OCI-LY3 (cell line): ENCODE data around the gene RGS16.
A peak's percentile ranks its signal among the peaks of the same experiment; 100 is the strongest.

Experiments used
- H2AFZ ChIP-seq: fragments of 200-600, 300-600 bp; shearing (Covaris generic); 2 replicates; pipeline ENCODE4 v1.6.0; 2014; ENCODE audit warnings: antibody characterized with exemption, low read depth, low read length
- H3K27ac ChIP-seq: fragments of 200-600, 300-600 bp; sonication (generic); 2 replicates; pipeline ENCODE4 v1.5.1; 2014; ENCODE audit warnings: mild to moderate bottlenecking, low read length, moderate library complexity, mixed read lengths
- H3K27me3 ChIP-seq: fragments of 200-600, 300-600 bp; sonication (generic); 2 replicates; pipeline ENCODE4 v1.6.1; 2014; ENCODE audit warnings: low read depth, low read length, mixed read lengths
- H3K36me3 ChIP-seq: fragments of 200-600, 300-600 bp; sonication (generic); replicated peaks from 2 replicates; pipeline ENCODE3; 2014; ENCODE audit warnings: low read depth, low read length, mixed read lengths
- H3K4me1 ChIP-seq: fragments of 300-600, 200-600 bp; sonication (generic); 2 replicates; pipeline ENCODE4 v1.6.1; 2014; ENCODE audit warnings: low read length, mixed read lengths
- H3K4me2 ChIP-seq: fragments of 200-600, 300-600 bp; sonication (generic); 2 replicates; pipeline ENCODE4 v1.6.1; 2014; ENCODE audit warnings: low read length, mixed read lengths
- H3K4me3 ChIP-seq: fragments of 300-600, 200-600 bp; sonication (generic); 2 replicates; pipeline ENCODE4 v1.5.1; 2014; ENCODE audit warnings: antibody characterized with exemption, mild to moderate bottlenecking, low read length, moderate library complexity
- H3K79me2 ChIP-seq: fragments of 300-600, 200-600 bp; shearing (Covaris generic); 2 replicates; pipeline ENCODE4 v1.6.1; 2014; ENCODE audit warnings: mild to moderate bottlenecking, low read length, mixed read lengths
- H3K9ac ChIP-seq: fragments of 300-600, 200-600 bp; shearing (Covaris generic); 2 replicates; pipeline ENCODE4 v1.6.0; 2014; ENCODE audit warnings: mild to moderate bottlenecking, low read length, moderate library complexity
- H3K9me3 ChIP-seq: fragments of 200-600, 300-600 bp; shearing (Covaris generic); 2 replicates; pipeline ENCODE4 v1.6.1; 2014; ENCODE audit warnings: low read length, mixed read lengths; ENCODE audit not compliant: insufficient read depth
- H4K20me1 ChIP-seq: fragments of 200-600, 300-600 bp; sonication (generic); 2 replicates; pipeline ENCODE4 v1.6.1; 2016; ENCODE audit warnings: low read length, mixed read lengths; ENCODE audit not compliant: insufficient read depth
- CTCF ChIP-seq: fragments of 200-600, 300-600 bp; sonication (generic); IDR thresholded peaks from 2 replicates; pipeline ENCODE4 v1.5.1; 2014; ENCODE audit warnings: antibody characterized with exemption, low read length, low read depth
- EZH2phosphoT487 ChIP-seq: fragments of 200-600 bp; shearing (Covaris generic); IDR thresholded peaks from 2 replicates; pipeline ENCODE4 v1.6.1; 2018; ENCODE audit warnings: antibody characterized with exemption, mixed run types, low read depth

RGS16 gene

GRCh38 chr1:182599339-182599738, 4.8 kb downstream of the RGS16 start:
- Histone ChIP-seq H3K9ac (no peak overlapping the region), H3K4me3 (no peak overlapping the region), H3K9me3 (no peaks in the 10 kb centered on the region), H3K27me3 (no peaks in the 10 kb centered on the region), H3K4me2 (no peak overlapping the region), H3K36me3 (peaks cover 33% of the 10 kb centered on the region), H3K27ac (no peak overlapping the region), H3K4me1 (peaks cover 20% of the 10 kb centered on the region), H2AFZ (no peak overlapping the region), H3K79me2 (peaks cover 11% of the 10 kb centered on the region), H4K20me1 (no peaks in the 10 kb centered on the region)
- peak; percentile 49 for TF ChIP-seq CTCF
- TF ChIP-seq EZH2phosphoT487: no peak

GRCh38 chr1:182598296-182598695, 5.9 kb downstream of the RGS16 start:
- peaks cover 4% of the 10 kb centered on the region for H3K79me2 ChIP-seq
- TF ChIP-seq EZH2phosphoT487 (no peak), CTCF (no peak)
- H3K9ac ChIP-seq: no peak overlapping the region
- H3K4me2 ChIP-seq: no peak overlapping the region
- no peaks in the 10 kb centered on the region for H3K9me3 ChIP-seq
- no peaks in the 10 kb centered on the region for H3K27me3 ChIP-seq
- peaks cover 17% of the 10 kb centered on the region for H3K4me1 ChIP-seq
- H3K4me3 ChIP-seq: no peak overlapping the region
- H3K36me3 ChIP-seq: peaks cover 33% of the 10 kb centered on the region
- no peaks in the 10 kb centered on the region for H4K20me1 ChIP-seq
- H2AFZ ChIP-seq: no peak overlapping the region
- no peak overlapping the region for H3K27ac ChIP-seq

- Histone ChIP-seq H4K20me1 (no peaks in the 10 kb centered on the region), H3K4me3 (no peak overlapping the region), H3K79me2 (no peaks in the 10 kb centered on the region), H3K4me2 (no peak overlapping the region), H3K4me1 (peaks cover 11% of the 10 kb centered on the region), H3K9me3 (no peaks in the 10 kb centered on the region), H3K27ac (no peak overlapping the region), H3K9ac (no peak overlapping the region), H3K27me3 (no peaks in the 10 kb centered on the region), H2AFZ (no peak overlapping the region), H3K36me3 (peaks cover 27% of the 10 kb centered on the region)
- TF ChIP-seq EZH2phosphoT487: no peak
- no peak for TF ChIP-seq CTCF
Measured at GRCh38 chr1:182596934-182597333, 7.3 kb downstream of the RGS16 start.

DNA sequence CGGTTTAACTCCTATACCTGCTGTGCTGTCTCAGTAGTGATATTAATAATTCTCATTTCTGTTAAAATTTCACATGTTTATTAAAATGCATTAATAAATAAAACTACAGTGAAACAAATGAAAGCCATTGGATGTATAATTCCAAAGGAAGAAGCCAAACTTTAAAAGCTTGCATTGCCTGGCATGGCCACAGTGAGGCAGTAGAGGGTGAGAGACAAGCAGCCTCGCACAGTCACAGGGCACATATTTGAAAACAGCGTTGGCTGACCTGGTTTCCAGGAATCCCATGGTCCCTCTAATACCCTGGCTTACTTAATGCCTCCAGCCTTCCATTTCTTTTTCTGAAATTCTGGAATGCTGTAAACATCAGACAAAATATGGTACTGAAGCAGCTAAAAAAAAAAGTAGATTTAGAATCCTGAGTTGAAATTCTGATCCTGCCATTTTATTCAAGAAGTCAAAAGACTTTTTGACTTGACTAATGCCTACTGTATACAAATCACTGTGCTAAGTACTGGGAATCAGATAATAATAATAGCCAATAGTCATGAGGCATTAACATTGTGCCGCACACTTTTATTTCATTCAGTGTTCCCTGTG, 8.4 kb downstream of the RGS16 start:
- Histone ChIP-seq H3K79me2 (no peaks in the 10 kb centered on the region), H2AFZ (0 out of 2 replicates have a peak overlapping the region, but pooled peaks have one; percentile 49), H3K9ac (no peak overlapping the region; the same call in 1 of the 2 replicates)

More for the DNA sequence above, 8.4 kb downstream of the RGS16 start:
- Histone ChIP-seq H3K4me1 (peaks cover 7% of the 10 kb centered on the region), H3K36me3 (peaks cover 20% of the 10 kb centered on the region), H3K9me3 (no peaks in the 10 kb centered on the region), H3K27ac (no peak overlapping the region), H3K27me3 (no peaks in the 10 kb centered on the region), H4K20me1 (no peaks in the 10 kb centered on the region), H3K4me2 (peak overlapping the region; percentile 42), H3K4me3 (no peak overlapping the region)
- no peak for TF ChIP-seq EZH2phosphoT487
- TF ChIP-seq CTCF: peak; percentile 95
